HCT116 (cell line): ENCODE data around the gene EIF3K. TPM values are rescaled to one million over a fixed set of nuclear protein-coding genes. Genes with fewer than 3 reads are reported as not detected.

Experiments
- ATAC-seq: fragments of 200-7000 bp; cut with Tn5 transposase; 2 replicates; pipeline ENCODE4 v1.9.1; 2020; ENCODE audit warnings: mild to moderate bottlenecking, moderate library complexity
- BruUV-seq: library from RNA; stranded (reverse); fragments of 400-500 nt; replicated peaks from 2 replicates; lab custom pipeline; 2021; lab: Mats Ljungman, UMichigan
- CTCF ChIA-PET: fragments of 300-600 bp; sonication (Branson Sonifier 250); formaldehyde crosslinking; loops from one replicate; lab custom pipeline; 2021; ENCODE audit warnings: antibody characterized with exemption; lab: Charles Lee
- POLR2A ChIA-PET: fragments of 300-600, 350-600 bp; sonication (Branson Sonifier 250); formaldehyde crosslinking; loops from one replicate; lab custom pipeline; 2021; ENCODE audit warnings: antibody characterized with exemption; lab: Charles Lee
- RAD21 ChIA-PET, 2 experiments: fragments of 300-600 bp; sonication (Branson Sonifier 250); formaldehyde crosslinking; loops; one replicate each; lab custom pipeline; 2023; ENCODE audit warnings: low total read pairs in 2 of 2; ENCODE audit not compliant: uncharacterized antibody in 2 of 2, unreplicated experiment in 2 of 2, low non-redundant PET in 1 of 2; lab: Charles Lee
- DNase-seq: peaks from one replicate; pipeline ENCODE4 v3.0.0-alpha.2; 2010; ENCODE audit warnings: low read depth, low spot score
- H2AFZ ChIP-seq: fragments of 200-600 bp; shearing (Covaris generic), sonication (generic); 2 replicates; pipeline ENCODE4 v1.6.1; 2017; ENCODE audit warnings: low read depth, mixed run types, mixed read lengths, antibody characterized with exemption, low read length; ENCODE audit not compliant: poor library complexity, severe bottlenecking
- H3K27ac ChIP-seq: 2 replicates; pipeline ENCODE4 v1.5.1; 2012; ENCODE audit warnings: low read depth, low read length
- H3K27me3 ChIP-seq: fragments of 200-600 bp; sonication (generic); 2 replicates; pipeline ENCODE4 v1.6.1; 2016; ENCODE audit warnings: mixed run types, low read length, mixed read lengths; ENCODE audit not compliant: insufficient read depth
- H3K36me3 ChIP-seq, 2 experiments: fragments of 200-500 bp in 1 of 2; fragments of 200-600 bp in 1 of 2; sonication (Bioruptor generic) in 1 of 2; sonication (generic) in 1 of 2; 2 replicates each; pipeline versions ENCODE4 v1.5.1 to v1.6.1; 2014 to 2016; ENCODE audit warnings: low read length in 2 of 2, inconsistent platforms in 1 of 2, mixed read lengths in 1 of 2, mixed run types in 1 of 2; ENCODE audit not compliant: insufficient read depth in 2 of 2, control insufficient read depth in 1 of 2
- H3K4me1 ChIP-seq, 2 experiments: fragments of 200-600 bp in 1 of 2; sonication (generic) in 1 of 2; 2 replicates each; pipeline versions ENCODE4 v1.5.1 to v1.6.1; 2012 to 2017; ENCODE audit warnings: low read length in 2 of 2, inconsistent platforms in 1 of 2, mild to moderate bottlenecking in 1 of 2, mixed read lengths in 1 of 2, mixed run types in 1 of 2, moderate library complexity in 1 of 2; ENCODE audit not compliant: insufficient read depth in 2 of 2, control insufficient read depth in 1 of 2
- H3K4me2 ChIP-seq: fragments of 200-600 bp; sonication (generic); 2 replicates; pipeline ENCODE4 v1.6.1; 2017; ENCODE audit warnings: mixed run types, low read length, mixed read lengths
- H3K4me3 ChIP-seq, 2 experiments: fragments of 200-600 bp in 1 of 2; sonication (generic) in 1 of 2; replicated peaks in 1 of 2; 2 replicates each; pipeline ENCODE4 v1.5.1; 2011 to 2016; ENCODE audit warnings: low read length in 2 of 2, control low read depth in 1 of 2, low read depth in 1 of 2, mild to moderate bottlenecking in 1 of 2, mixed read lengths in 1 of 2, mixed run types in 1 of 2
- H3K79me2 ChIP-seq: fragments of 200-600 bp; sonication (generic); 2 replicates; pipeline ENCODE4 v1.6.1; 2017; ENCODE audit warnings: mild to moderate bottlenecking, mixed run types, low read length, moderate library complexity, mixed read lengths; ENCODE audit not compliant: insufficient read depth
- H3K9ac ChIP-seq: fragments of 200-600 bp; sonication (generic); 2 replicates; pipeline ENCODE4 v1.6.1; 2016; ENCODE audit warnings: low read length, mixed read lengths
- H3K9me2 ChIP-seq: fragments of 200-600 bp; sonication (generic), shearing (Covaris generic); 2 replicates; pipeline ENCODE4 v1.6.1; 2017; ENCODE audit warnings: mixed run types, mild to moderate bottlenecking, moderate library complexity; ENCODE audit not compliant: insufficient read depth
- H3K9me3 ChIP-seq, 2 experiments: fragments of 200-500 bp in 1 of 2; fragments of 200-600 bp in 1 of 2; sonication (Bioruptor generic) in 1 of 2; sonication (generic) in 1 of 2; 2 replicates each; pipeline ENCODE4 v1.6.1; 2014 to 2017; ENCODE audit warnings: low read length in 2 of 2, mixed read lengths in 2 of 2, inconsistent platforms in 1 of 2, low read depth in 1 of 2, mild to moderate bottlenecking in 1 of 2, mixed run types in 1 of 2, moderate library complexity in 1 of 2; ENCODE audit not compliant: control insufficient read depth in 1 of 2, insufficient read depth in 1 of 2
- H4K20me1 ChIP-seq: fragments of 200-600 bp; sonication (generic), shearing (Covaris generic); 2 replicates; pipeline ENCODE4 v1.6.1; 2017; ENCODE audit warnings: mixed run types, mild to moderate bottlenecking, moderate library complexity; ENCODE audit not compliant: insufficient read depth
- POLR2AphosphoS5 ChIP-seq: IDR thresholded peaks from 2 replicates; pipeline ENCODE4 v1.6.1; 2011; ENCODE audit warnings: mild to moderate bottlenecking, low read depth, low read length, moderate library complexity
- RAD21 ChIP-seq: IDR thresholded peaks from 2 replicates; pipeline ENCODE4 v1.6.1; 2012; ENCODE audit warnings: low read depth, mild to moderate bottlenecking
- SRF ChIP-seq: IDR thresholded peaks from 2 replicates; pipeline ENCODE4 v1.6.1; 2012; ENCODE audit warnings: low read depth
- intact Hi-C: fragments of 100-400 bp; cut with micrococcal nuclease; formaldehyde crosslinking; loops from 2 replicates; pipeline ENCODE4 v1.10.0; 2022
- total RNA-seq: library from RNA; stranded (reverse); gene quantifications from one replicate; pipeline ENCODE4 v1.2.1, GENCODE V29; 2021; ENCODE audit not compliant: unreplicated experiment

Gene EIF3K
- total RNA-seq, 1 experiment from 2014 or later = 313 TPM

DNA sequence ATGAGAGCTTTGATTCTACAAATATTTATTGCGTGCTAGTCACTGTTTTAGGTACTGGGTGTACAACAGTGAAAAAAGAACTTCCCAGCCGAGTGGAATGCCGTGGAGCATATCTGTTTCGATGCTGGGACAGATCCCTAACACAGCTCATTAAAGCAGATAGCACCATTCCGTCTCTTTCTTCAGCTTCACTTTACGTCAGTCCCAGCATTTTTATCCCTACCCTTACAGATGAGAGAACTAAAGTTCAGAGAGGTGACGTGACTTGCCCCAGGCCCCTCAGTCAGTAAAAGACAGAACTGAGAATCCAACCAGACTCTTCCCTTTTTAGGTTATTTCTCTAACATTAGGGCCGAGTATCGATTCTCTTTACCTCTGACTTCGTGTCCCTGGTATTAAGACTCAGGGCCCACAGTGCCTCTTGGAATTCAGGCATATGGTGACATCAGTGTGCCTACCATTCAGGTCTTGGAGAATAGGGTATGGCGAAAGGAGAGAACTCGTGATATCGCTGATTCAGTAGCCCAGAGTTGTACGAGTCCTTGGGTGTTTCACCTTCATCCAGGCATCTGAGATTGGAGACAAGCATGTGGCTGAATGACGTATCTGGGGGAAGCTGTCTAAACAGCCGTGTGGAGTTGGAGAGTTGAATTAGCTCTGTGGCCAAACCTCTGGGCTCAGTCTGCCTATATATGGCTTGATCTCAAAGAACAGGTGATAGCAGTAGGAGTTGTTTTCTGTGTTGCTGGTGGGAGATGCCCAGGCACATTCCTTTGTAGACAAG lies 55.6 kb downstream of the EIF3K start:
- H3K9me3 ChIP-seq = no peaks in the 10 kb centered on the region
- no peak overlapping the region for H3K4me2 ChIP-seq
- no peak overlapping the region for H3K4me3 ChIP-seq
- no peak overlapping the region for H2AFZ ChIP-seq
- no peaks in the 10 kb centered on the region for H3K27me3 ChIP-seq
- ChIA-PET RAD21 (no interaction called here), POLR2A (no interaction called here)
- intact Hi-C loops = no loop called here
- 0 out of 2 replicates have a peak, but pooled peaks have one; percentile 24 for TF ChIP-seq POLR2AphosphoS5
- no peak for TF ChIP-seq SRF
- TF ChIP-seq, all 23 proteins: peak for 1
- H4K20me1 ChIP-seq = peaks cover 16% of the 10 kb centered on the region; the same call in 1 of the 2 replicates
- H3K27ac ChIP-seq = no peak overlapping the region; the same call in 1 of the 2 replicates
- peaks cover 97% of the 10 kb centered on the region for H3K79me2 ChIP-seq
- peaks cover 0 to 33% of the 10 kb centered on the region in 2 experiments; a peak in 2 of 4 replicates for H3K36me3 ChIP-seq
- H3K4me1 ChIP-seq = peaks cover 26 to 85% of the 10 kb centered on the region in 2 experiments
- CTCF ChIA-PET = interaction anchor here (1.7 kb wide), 1 partner anchor 9 kb away, joined by 4 read pairs; no protein-coding TSS in a partner anchor
- no TSS peak for BruUV-seq
- DNase-seq (no peak), ATAC-seq (no peak)
- no peaks in the 10 kb centered on the region for H3K9me2 ChIP-seq
- H3K9ac ChIP-seq = peak overlapping the region; percentile 5; the same call in 1 of the 2 replicates

GRCh38 chr19:38675611-38676010 lies 56.6 kb downstream of the EIF3K start:
- Histone ChIP-seq H2AFZ (no peak overlapping the region), H3K36me3 (peaks cover 0 to 33% of the 10 kb centered on the region in 2 experiments; a peak in 2 of 4 replicates), H3K9me3 (no peaks in the 10 kb centered on the region), H3K9ac (peak overlapping the region; percentile 14; the same call in 1 of the 2 replicates), H3K4me1 (peaks cover 23 to 85% of the 10 kb centered on the region in 2 experiments), H3K4me3 (no peak overlapping the region), H3K79me2 (peaks cover 97% of the 10 kb centered on the region), H3K4me2 (no peak overlapping the region), H3K9me2 (no peaks in the 10 kb centered on the region), H3K27ac (peak overlapping the region; percentile 5; the same call in 1 of the 2 replicates), H3K27me3 (no peaks in the 10 kb centered on the region), H4K20me1 (peaks cover 16% of the 10 kb centered on the region; the same call in 1 of the 2 replicates)
- RAD21 ChIA-PET = no interaction called here
- intact Hi-C loops = no loop called here
- POLR2A ChIA-PET = no interaction called here
- CTCF ChIA-PET = interaction anchor here (1.7 kb wide), 1 partner anchor 8 kb away, joined by 4 read pairs; no protein-coding TSS in a partner anchor
- ATAC-seq (no peak), DNase-seq (no peak)
- BruUV-seq = no TSS peak
- TF ChIP-seq RAD21 = 0 out of 2 replicates have a peak, but pooled peaks have one; percentile 14
- no peak for TF ChIP-seq POLR2AphosphoS5
